Measurements from ENCODE around the gene LRRC52.
"Not testable (repeated sequence)": the region's sequence is repeated elsewhere in the genome, so short reads cannot be mapped to it uniquely, and the experiment has no call there.

LRRC52 gene

DNA sequence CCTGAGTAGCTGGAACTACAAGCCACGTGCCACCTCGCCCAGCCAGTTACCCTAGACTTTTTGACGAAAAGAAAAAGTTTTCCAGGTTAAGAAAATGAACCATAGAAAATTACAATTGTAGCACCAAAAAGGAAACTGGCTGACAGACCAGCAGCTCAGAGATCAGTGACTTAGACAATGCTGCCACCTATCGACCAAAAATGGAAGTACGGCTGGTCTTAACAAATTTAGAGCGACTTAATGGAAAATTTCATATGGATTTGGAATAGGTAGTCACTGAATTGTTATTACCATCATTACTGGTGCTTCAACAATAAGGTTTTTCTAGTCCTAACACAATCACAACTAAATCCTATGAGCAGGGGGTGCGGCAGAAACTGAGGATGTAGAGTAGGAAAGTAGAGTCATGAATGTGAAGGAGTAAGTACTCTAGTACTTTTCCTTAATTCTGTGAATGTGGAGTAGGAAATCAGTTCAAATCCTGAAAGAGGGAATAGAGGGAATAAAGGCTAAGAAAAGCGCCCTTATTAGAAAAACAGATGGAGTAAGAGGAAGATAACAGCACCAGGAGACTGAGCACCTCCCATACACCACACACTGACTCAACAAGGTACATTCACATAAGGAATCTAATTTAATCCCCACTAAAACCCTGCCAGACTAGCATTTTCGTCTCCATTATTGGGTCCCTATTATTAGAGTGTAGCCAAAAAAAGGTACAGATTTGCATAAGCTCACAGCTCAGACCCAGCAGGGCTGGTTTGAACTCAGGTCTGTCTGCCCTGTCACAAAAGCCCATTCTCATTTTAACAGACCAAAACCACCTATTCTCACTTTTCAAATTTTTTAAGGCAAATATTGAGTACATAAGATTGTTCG, 49.4 kb downstream of the LRRC52 start:
- DNase-seq, result peak; percentile 93

DNA sequence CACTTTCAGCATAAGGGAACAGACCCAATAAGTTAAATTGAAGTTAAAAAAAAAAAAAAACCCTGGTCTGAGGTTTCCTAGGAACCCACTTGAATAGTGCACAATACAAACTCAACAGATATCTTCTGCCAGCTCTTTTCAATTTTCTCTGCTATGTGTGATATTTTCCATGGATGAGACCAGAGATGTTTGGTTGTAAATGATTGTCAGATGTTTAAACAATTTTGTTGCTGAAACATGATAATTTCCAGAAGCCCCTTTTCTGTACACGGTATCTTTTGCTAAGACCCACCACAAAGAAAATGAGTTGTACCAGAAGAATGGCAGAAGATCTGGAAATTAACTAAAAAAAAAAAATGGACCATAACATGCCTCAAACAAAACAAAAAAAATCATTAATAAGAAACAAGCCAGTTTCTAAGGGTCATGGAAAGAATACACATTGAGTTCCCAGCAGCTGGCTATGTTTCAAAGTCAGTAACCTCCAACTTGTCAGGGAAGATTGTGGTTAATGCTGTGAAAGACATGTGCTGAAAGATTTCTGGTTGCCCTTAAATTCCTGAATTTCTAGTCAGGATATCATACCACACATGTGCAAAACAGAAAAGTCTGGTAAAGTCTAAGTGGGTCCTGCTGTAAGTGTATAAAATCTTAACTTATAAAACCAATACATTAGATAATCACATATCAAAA, 51.6 kb downstream of the LRRC52 start:
- DNase-seq, result no peak

GRCh38 chr1:165597883-165598675, 54.3 kb downstream of the LRRC52 start:
- DNase-seq, result peak; percentile 92

- no peak for DNase-seq
Measured at GRCh38 chr1:165598676-165599059, 54.9 kb downstream of the LRRC52 start.

DNA sequence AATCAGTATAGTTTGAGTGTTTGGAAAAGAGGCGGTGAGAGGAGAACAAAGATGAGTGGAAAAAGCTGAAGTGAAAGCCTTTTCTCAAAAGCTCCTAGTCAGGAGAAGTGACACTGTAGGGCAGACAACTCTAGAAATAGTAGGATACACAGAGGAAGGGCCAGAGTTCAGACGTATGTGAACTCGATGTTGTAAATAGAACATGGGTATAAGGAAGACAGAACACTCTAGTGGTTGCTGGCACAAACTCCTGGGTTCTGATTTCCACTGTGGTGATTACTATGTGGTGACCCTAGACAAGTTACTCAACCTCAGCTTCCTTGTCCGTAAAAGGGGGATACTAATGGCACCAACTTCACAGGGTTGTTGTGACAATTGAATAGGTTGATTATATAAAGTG, 57.0 kb downstream of the LRRC52 start:
- DNase-seq, result no peak

DNA sequence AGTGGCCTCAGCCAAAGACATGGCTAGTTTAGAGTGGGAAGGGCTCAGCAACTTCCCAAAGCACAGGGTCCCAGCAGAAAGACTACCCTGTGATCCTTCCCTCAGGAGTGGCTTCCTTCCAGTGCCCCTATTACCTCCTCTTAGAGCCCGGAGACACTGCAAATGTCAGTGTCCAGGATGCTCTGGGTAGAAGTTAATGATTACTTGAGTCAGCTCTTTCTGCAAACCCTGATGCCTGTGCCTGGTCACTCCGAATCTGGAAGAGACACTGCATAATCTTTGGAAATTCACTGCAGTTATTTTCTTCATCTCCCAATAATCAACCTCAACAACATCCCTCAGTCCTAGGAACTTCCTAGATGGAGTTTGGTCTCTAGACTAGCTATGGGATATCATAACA, 60.0 kb downstream of the LRRC52 start:
- DNase-seq, result no peak

DNA sequence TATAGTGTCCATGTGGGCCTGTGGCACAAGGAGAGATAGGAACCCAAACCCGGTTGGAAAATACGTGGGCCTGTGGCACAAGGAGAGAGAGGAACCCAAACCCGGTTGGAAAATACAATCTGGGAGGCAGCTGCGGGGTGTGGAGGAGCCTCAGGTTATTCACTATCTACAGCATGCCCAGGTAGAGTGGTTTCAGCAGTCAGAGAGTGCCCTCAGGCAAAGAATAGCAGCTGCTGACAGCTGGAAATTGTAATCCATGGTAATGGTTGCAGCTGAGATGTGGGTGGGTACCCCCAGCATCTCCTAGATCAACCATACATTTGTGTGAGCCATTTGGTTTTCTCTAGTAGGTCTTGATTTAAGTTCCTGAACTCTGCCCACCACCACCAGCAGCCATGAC, 61.4 kb downstream of the LRRC52 start:
- no peak for DNase-seq

DNA sequence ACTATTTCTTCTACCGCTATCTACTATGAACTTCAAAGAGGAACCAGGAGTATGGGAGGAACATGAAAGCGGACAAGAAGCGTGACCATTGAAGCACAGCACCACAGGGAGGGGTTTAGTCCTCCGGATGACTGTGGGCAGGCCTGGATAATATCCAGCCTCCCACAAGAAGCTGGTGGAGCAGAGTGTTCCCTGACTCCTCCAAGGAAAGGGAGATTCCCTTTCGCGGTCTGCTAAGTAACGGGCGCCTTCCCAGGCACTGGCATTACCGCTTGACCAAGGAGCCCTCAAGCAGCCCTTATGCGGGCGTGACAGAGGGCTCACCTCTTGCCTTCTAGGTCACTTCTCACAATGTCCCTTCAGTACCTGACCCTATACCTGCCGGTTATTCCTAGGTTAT, 62.9 kb downstream of the LRRC52 start:
- DNase-seq, result not testable (repeated sequence)

- DNase-seq, result no peak
Measured at GRCh38 chr1:165610866-165611265, 67.1 kb downstream of the LRRC52 start.

DNA sequence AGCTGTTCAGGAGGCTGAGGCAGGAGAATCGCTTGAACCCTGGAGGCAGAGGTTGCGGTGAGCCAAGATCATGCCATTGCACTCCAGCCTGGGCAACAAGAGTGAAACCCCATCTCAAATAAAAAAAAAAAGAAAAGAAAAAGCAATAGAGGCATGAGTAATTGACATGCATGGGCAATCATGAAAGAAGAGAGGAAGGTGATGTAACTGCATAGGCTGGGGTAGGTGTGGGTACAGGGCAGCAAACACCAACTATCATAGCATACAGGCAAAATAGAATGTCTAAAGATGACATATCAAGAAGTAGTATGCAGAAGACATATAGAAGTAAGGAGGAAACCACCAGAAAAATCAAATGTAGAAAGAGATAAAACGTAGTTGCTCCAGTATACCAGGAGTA, 68.3 kb downstream of the LRRC52 start:
- no peak for DNase-seq
